A673 (cell line): ENCODE measurements around the gene WBP2. TPM values are rescaled to one million over a fixed set of nuclear protein-coding genes. Genes with fewer than 3 reads are reported as not detected.

Experiments
- BruUV-seq: library from RNA; stranded (reverse); fragments of 400-500 nt; replicated peaks from 2 replicates; lab custom pipeline; 2021; lab: Mats Ljungman, UMichigan
- CTCF ChIA-PET: fragments of 300-600 bp; sonication (Branson Sonifier 250); formaldehyde crosslinking; loops from one replicate; lab custom pipeline; 2022; ENCODE audit warnings: antibody characterized with exemption; lab: Charles Lee
- POLR2A ChIA-PET: fragments of 300-600 bp; sonication (Branson Sonifier 250); formaldehyde crosslinking; loops from one replicate; lab custom pipeline; 2022; ENCODE audit warnings: antibody characterized with exemption; ENCODE audit not compliant: low non-redundant PET; lab: Charles Lee
- DNase-seq: peaks from one replicate; pipeline ENCODE4 v3.0.0-alpha.2; 2015; ENCODE audit warnings: low spot score
- H3K27ac ChIP-seq: fragments of 200-600 bp; sonication (generic); 2 replicates; pipeline ENCODE4 v1.5.1; 2016; ENCODE audit warnings: mixed run types, low read depth, mild to moderate bottlenecking, mixed read lengths, antibody characterized with exemption, low read length; ENCODE audit not compliant: poor library complexity, severe bottlenecking
- H3K27me3 ChIP-seq: fragments of 200-600 bp; sonication (generic); replicated peaks from 2 replicates; pipeline ENCODE4 v1.6.1; 2017; ENCODE audit warnings: mixed run types, low read depth, mild to moderate bottlenecking, mixed read lengths, antibody characterized with exemption, low read length; ENCODE audit not compliant: insufficient read depth, poor library complexity
- H3K36me3 ChIP-seq: fragments of 200-600 bp; sonication (generic); 2 replicates; pipeline ENCODE4 v1.6.1; 2016; ENCODE audit warnings: mixed run types, mild to moderate bottlenecking, mixed read lengths, antibody characterized with exemption, low read length; ENCODE audit not compliant: insufficient read depth, poor library complexity, severe bottlenecking
- H3K4me1 ChIP-seq: fragments of 200-600 bp; sonication (generic); 2 replicates; pipeline ENCODE4 v1.6.1; 2017; ENCODE audit warnings: mixed run types, mild to moderate bottlenecking, mixed read lengths, antibody characterized with exemption, low read length; ENCODE audit not compliant: insufficient read depth, poor library complexity, severe bottlenecking
- H3K4me3 ChIP-seq: fragments of 200-600 bp; sonication (generic); 2 replicates; pipeline ENCODE4 v1.5.1; 2016; ENCODE audit warnings: low read depth, mixed run types, mild to moderate bottlenecking, mixed read lengths, low read length; ENCODE audit not compliant: poor library complexity, severe bottlenecking
- H3K9me3 ChIP-seq: fragments of 200-600 bp; sonication (generic); 2 replicates; pipeline ENCODE4 v1.6.1; 2016; ENCODE audit warnings: mixed run types, low read depth, mild to moderate bottlenecking, mixed read lengths, antibody characterized with exemption, low read length; ENCODE audit not compliant: poor library complexity, severe bottlenecking
- CTCF ChIP-seq: fragments of 300-800, 200-600 bp; sonication (generic); conservative IDR thresholded peaks from 2 replicates; pipeline ENCODE4 v1.5.1; 2017; ENCODE audit warnings: low read depth, mild to moderate bottlenecking, antibody characterized with exemption, low read length, moderate library complexity, mixed read lengths
- EZH2 ChIP-seq: fragments of 200-600 bp; sonication (generic); IDR thresholded peaks from 2 replicates; pipeline ENCODE4 v1.6.1; 2017; ENCODE audit warnings: borderline replicate concordance, low read depth, mild to moderate bottlenecking, mixed read lengths, antibody characterized with exemption, low read length; ENCODE audit not compliant: poor library complexity, severe bottlenecking
- intact Hi-C: fragments of 100-400 bp; cut with micrococcal nuclease; formaldehyde crosslinking; loops from one replicate; pipeline ENCODE4 v1.10.0; 2022; ENCODE audit not compliant: unreplicated experiment
- total RNA-seq: library from RNA; stranded (reverse); gene quantifications from 2 replicates; pipeline ENCODE4 v1.2.3, GENCODE V29; 2021

WBP2 gene
- total RNA-seq, 1 experiment from 2014 or later = 70.3 TPM

- no peak for TF ChIP-seq EZH2
- peak; percentile 72 for TF ChIP-seq CTCF
- H3K9me3 ChIP-seq = no peaks in the 10 kb centered on the region
- no peaks in the 10 kb centered on the region for H3K27me3 ChIP-seq
- intact Hi-C loops = no loop called here
- BruUV-seq = no TSS peak
- DNase-seq = peak; percentile 35
- H3K4me3 ChIP-seq = no peak overlapping the region
- peaks cover 15% of the 10 kb centered on the region for H3K4me1 ChIP-seq
- CTCF ChIA-PET = interaction anchor here (0.6 to 1.0 kb wide), 4 partner anchors 8 to 77 kb away, joined by 3 to 7 read pairs (median 3); partner anchors contain the start of gene GALK1
- no peak overlapping the region for H3K27ac ChIP-seq
- POLR2A ChIA-PET = no interaction called here
- H3K36me3 ChIP-seq = no peaks in the 10 kb centered on the region
These were observed 24.7 kb downstream of the WBP2 start for GRCh38 chr17:75830164-75831031.

- ChIA-PET CTCF (interaction anchor here (0.8 to 1.0 kb wide), 3 partner anchors 8 to 76 kb away, joined by 3 read pairs; partner anchors contain the start of gene GALK1), POLR2A (no interaction called here)
- Histone ChIP-seq H3K36me3 (peaks cover 2% of the 10 kb centered on the region), H3K4me3 (no peak overlapping the region), H3K4me1 (peaks cover 11% of the 10 kb centered on the region), H3K27ac (no peak overlapping the region), H3K9me3 (no peaks in the 10 kb centered on the region), H3K27me3 (no peaks in the 10 kb centered on the region)
- intact Hi-C loops = no loop called here
- no peak for TF ChIP-seq CTCF
- TF ChIP-seq EZH2 = no peak
- DNase-seq = no peak
- BruUV-seq = no TSS peak
These were observed 25.4 kb downstream of the WBP2 start for GRCh38 chr17:75829747-75830146.

- no peaks in the 10 kb centered on the region for H3K9me3 ChIP-seq
These were observed 26.4 kb downstream of the WBP2 start for GRCh38 chr17:75828741-75829140.

More at GRCh38 chr17:75828741-75829140, 26.4 kb downstream of the WBP2 start:
- ChIA-PET POLR2A (no interaction called here), CTCF (interaction anchor here (0.5 kb wide), 1 partner anchor 11 kb away, joined by 6 read pairs; no protein-coding TSS in a partner anchor)
- no TSS peak for BruUV-seq
- H3K27me3 ChIP-seq = no peaks in the 10 kb centered on the region
- TF ChIP-seq CTCF (no peak), EZH2 (no peak)
- no peak overlapping the region for H3K4me3 ChIP-seq
- peaks cover 11% of the 10 kb centered on the region for H3K4me1 ChIP-seq
- H3K36me3 ChIP-seq = peaks cover 9% of the 10 kb centered on the region
- H3K27ac ChIP-seq = no peak overlapping the region
- intact Hi-C loops = no loop called here
- DNase-seq = no peak
